GM18951 (cell line): ENCODE results near the gene ZDHHC3.
"Not testable (repeated sequence)": the region's sequence is repeated elsewhere in the genome, so short reads cannot be mapped to it uniquely, and the experiment has no call there.

Source experiments
- POLR2A ChIP-seq: IDR thresholded peaks from 4 replicates; pipeline ENCODE4 v1.6.1; 2011; ENCODE audit warnings: mild to moderate bottlenecking; ENCODE audit not compliant: insufficient read length, insufficient read depth; ENCODE audit errors: extremely low read depth
- in situ Hi-C: fragments of 300-500 bp; cut with MboI; formaldehyde crosslinking; loops from one replicate; pipeline ENCODE4 v1.12.0; 2022; ENCODE audit warnings: low sequenced_read_pairs, mixed read lengths, inconsistent platforms; ENCODE audit not compliant: unreplicated experiment

The ZDHHC3 gene

DNA sequence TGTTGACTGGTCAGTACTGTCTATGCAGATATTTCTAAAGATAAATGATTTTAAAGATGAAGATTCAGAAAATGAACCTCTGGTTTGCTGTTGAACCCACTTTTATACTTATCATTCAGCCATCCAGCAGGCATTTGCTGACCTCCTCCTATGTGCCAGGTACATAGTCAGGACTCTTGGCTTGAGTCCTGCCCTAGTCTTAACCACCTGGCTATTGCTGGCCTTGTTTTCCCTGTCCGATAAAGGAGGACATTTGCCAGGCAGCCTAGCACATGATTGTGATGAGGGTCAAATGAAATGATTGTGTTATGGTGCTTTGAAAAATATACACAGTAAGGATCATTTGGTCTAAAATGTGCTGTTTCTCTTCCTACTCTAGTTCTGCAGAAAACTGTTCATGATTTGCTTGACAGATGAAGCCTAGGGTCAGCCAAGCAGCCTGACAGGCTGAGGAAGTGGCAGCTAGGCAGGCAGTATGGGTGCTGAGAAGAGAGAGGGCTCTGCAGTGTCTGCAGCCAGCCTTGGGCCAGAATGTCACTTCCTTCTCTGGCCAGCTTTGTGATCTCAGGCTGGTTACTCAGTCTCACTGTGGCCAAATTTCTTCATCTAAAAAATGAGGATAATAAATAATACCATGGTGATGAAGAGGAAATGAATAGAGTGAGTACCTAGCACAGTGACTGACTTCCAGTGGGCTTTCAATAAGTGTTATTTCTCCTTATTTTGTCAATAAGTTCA is 13.8 kb upstream of the ZDHHC3 start:
- no peak for TF ChIP-seq POLR2A
- in situ Hi-C loops: no loop called here

- TF ChIP-seq POLR2A: no peak
- in situ Hi-C loops: no loop called here
Observed at GRCh38 chr3:44989141-44989540, 13.2 kb upstream of the ZDHHC3 start.

GRCh38 chr3:44988073-44988472 is 12.1 kb upstream of the ZDHHC3 start:
- in situ Hi-C loops: no loop called here
- TF ChIP-seq POLR2A: no peak

GRCh38 chr3:44987332-44987731 is 11.4 kb upstream of the ZDHHC3 start:
- no peak for TF ChIP-seq POLR2A
- in situ Hi-C loops: no loop called here

- in situ Hi-C loops: not testable (repeated sequence)
Observed at GRCh38 chr3:44986330-44986729, 10.4 kb upstream of the ZDHHC3 start.

DNA sequence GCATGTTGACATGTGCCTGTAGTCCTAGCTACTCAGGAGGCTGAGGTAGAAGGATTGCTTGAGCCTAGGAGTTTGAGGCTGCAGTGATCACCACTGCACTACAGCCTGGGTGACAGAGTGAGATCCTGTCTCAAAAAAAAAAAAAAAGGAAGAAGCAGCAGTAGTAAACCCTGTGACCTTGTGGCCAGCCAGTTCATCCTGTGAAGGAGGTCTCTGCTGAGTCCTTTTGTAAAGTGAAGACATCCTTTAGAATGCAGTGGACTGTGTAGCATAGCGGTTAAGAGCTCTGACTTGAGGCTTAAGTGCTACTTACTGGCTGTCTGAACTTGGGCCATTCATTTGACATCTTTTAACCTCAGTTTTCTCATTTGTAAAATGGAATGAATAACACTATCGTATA is 8.4 kb upstream of the ZDHHC3 start:
- in situ Hi-C loops: no loop called here
- TF ChIP-seq POLR2A: no peak

DNA sequence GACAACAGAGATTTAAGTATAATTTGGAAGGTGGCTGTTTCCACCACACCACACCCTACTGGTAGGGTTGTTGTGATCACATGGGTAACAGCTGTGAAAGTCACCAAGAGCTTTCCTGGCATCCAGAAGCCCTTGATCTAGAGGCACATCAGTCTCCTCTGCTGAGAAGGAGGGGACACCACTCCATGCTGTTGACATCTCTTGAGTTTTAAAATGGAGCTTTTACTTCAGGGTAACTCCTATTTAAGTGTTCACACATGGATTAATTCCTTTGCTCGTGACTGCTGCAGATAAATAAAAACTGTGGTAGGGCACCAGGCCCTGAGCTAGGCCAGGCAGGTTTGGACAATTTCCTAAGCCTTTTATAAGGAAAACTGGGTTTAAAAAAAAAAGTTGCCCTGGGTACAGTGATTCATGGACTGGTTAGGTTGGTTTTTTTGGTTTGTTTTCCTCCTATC is 7.5 kb upstream of the ZDHHC3 start:
- in situ Hi-C loops: no loop called here
- TF ChIP-seq POLR2A: no peak

DNA sequence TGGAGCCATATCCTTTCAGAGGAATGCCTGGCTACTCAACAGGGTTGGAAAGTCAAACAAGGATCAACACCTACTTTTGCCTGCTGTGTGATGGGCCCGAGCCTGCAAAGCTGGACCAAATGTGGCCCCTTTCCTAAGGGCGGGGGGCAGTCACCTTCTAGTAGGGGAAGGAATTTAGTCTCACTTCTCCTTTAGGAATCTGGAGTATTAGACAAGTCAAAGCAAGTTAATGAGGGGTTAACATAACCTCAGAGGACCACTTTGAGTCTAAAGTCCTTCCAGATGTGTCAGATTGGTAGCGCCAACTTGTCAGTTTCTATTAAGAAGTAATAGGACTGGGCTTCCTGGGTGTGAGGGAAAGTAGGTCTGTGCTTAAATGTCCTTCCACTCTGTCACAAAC is 6.8 kb upstream of the ZDHHC3 start:
- in situ Hi-C loops: no loop called here
- TF ChIP-seq POLR2A: no peak

- in situ Hi-C loops: no loop called here
- no peak for TF ChIP-seq POLR2A
Observed at GRCh38 chr3:44981751-44982150, 5.8 kb upstream of the ZDHHC3 start.

DNA sequence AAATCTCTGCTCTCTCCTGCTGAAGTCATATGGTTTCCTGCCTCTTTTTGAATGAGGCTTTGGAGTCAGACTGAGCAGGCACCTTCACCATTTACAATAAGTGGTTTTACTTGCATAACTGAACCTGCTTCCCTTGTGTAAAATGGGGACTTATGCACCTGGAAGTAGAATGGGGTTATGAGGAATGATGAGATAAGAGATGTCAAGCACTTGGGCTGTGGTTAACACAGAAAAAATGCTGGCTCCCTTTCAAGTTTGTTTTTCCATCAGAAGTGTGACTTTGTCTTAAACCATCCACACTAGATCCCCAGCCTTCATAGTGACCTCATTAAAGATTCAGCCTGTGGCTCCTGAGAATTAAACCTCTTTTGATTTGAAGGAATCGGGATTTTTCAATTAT is 5.2 kb upstream of the ZDHHC3 start:
- in situ Hi-C loops: no loop called here
- no peak for TF ChIP-seq POLR2A

DNA sequence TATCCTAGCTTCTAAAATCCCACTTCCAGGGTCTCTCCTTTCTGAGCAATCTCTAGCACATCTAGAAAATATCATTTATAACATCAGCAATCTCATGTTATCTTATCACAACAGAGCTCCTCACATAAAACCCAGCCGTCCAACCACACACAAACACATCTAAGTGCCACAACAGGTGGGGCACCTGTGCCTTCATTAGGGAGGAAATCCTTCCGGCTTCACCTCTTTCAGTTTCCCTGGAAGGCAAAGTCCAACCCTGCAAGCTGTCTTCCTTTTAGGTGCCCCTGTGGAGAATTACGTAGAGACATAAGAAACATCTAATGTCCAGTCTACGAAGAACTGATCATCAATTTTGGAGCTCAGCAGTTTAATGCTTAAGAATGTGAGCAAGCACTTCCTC is 1.6 kb downstream of the ZDHHC3 start:
- no peak for TF ChIP-seq POLR2A
- in situ Hi-C loops: no loop called here

DNA sequence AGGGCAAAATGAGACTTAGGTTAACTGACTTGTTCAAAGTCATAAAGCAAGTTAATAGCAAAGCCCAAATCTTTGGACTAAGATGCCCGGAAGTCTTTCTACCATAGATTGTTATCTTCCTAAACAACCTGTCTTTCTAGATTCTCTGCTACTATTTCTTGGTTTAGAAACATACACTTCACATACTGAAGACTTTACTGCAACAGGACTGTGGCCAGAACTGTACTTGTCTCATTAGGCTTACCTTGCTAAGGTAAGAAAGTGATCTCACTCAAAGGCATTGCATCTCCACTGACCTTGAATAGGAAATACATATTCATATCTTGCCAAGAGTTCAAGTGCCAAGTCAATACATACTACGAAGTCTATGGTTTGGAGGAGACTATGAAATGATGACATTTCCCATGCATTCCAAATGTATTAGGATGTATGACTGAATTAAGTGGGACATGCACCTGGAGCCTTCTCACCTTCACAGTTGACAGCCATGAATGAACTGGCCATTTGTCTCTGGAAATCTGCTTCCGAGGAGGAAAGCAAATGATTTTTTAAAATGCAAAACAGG is 5.0 kb downstream of the ZDHHC3 start:
- in situ Hi-C loops: no loop called here
- TF ChIP-seq POLR2A: no peak

- no peak for TF ChIP-seq POLR2A
- in situ Hi-C loops: no loop called here
Observed at GRCh38 chr3:44969828-44970179, 6.2 kb downstream of the ZDHHC3 start.

- TF ChIP-seq POLR2A: no peak
- in situ Hi-C loops: no loop called here
Observed at GRCh38 chr3:44969154-44969827, 6.7 kb downstream of the ZDHHC3 start.

DNA sequence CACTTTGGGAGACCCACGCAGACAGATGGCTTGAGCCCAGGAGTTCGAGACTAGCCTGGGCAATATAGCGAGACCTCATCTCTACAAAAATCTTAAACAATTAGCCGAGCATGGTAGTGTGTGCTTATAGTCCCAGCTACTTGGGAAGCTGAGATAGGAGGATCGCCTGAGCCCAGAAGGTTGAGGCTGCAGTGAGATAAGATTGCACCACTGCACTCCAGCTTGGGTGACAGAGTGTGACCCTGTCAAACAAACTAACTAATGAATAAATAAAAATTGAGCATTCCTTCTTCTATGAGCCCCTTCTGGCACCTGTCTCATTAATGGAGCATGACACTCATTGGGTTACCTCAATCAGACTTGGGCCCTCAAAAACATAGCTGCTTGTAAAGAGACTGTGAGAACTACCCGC is 7.5 kb downstream of the ZDHHC3 start:
- in situ Hi-C loops: no loop called here
- no peak for TF ChIP-seq POLR2A
